H9 (cell line): ENCODE results near the gene DDC. TPM values are rescaled to one million over a fixed set of nuclear protein-coding genes. Genes with fewer than 3 reads are reported as not detected.

Source experiments
- DNase-seq: peaks from one replicate; pipeline ENCODE4 v3.0.0-alpha.2; 2017
- H2AFZ ChIP-seq: one replicate; pipeline ENCODE4 v1.6.1; 2013; ENCODE audit warnings: mild to moderate bottlenecking, low read length, control low read depth, moderate library complexity
- H2AK5ac ChIP-seq: 2 replicates; pipeline ENCODE4 v1.6.1; 2013; ENCODE audit warnings: low read length, control low read depth, mixed read lengths; ENCODE audit not compliant: insufficient read length
- H2BK120ac ChIP-seq: one replicate; pipeline ENCODE4 v1.6.1; 2013; ENCODE audit warnings: low read depth, mild to moderate bottlenecking, low read length, control low read depth, inconsistent platforms; ENCODE audit not compliant: poor library complexity, severe bottlenecking
- H2BK12ac ChIP-seq: 2 replicates; pipeline ENCODE4 v1.6.1; 2013; ENCODE audit warnings: low read length, control low read depth, mixed read lengths, low read depth; ENCODE audit not compliant: insufficient read length
- H2BK15ac ChIP-seq: 2 replicates; pipeline ENCODE4 v1.6.1; 2013; ENCODE audit warnings: low read depth, low read length, control low read depth
- H2BK20ac ChIP-seq: one replicate; pipeline ENCODE4 v1.6.1; 2013; ENCODE audit warnings: low read depth, mild to moderate bottlenecking, low read length, control low read depth, inconsistent platforms; ENCODE audit not compliant: poor library complexity, severe bottlenecking
- H2BK5ac ChIP-seq: 2 replicates; pipeline ENCODE4 v1.6.1; 2013; ENCODE audit warnings: low read length, control low read depth, mixed read lengths; ENCODE audit not compliant: insufficient read length
- H3K14ac ChIP-seq: 2 replicates; pipeline ENCODE4 v1.6.1; 2013; ENCODE audit warnings: low read length, control low read depth; ENCODE audit not compliant: insufficient read depth
- H3K18ac ChIP-seq: 2 replicates; pipeline ENCODE4 v1.6.1; 2013; ENCODE audit warnings: low read depth, mild to moderate bottlenecking, mixed read lengths, low read length, control low read depth; ENCODE audit not compliant: insufficient read length
- H3K23ac ChIP-seq: 2 replicates; pipeline ENCODE4 v1.6.1; 2013; ENCODE audit warnings: low read length, control low read depth, mixed read lengths, low read depth; ENCODE audit not compliant: insufficient read length
- H3K23me2 ChIP-seq: 2 replicates; pipeline ENCODE4 v1.6.1; 2013; ENCODE audit warnings: low read depth, mild to moderate bottlenecking, mixed read lengths, low read length, control low read depth; ENCODE audit not compliant: insufficient read length, poor library complexity, severe bottlenecking
- H3K27ac ChIP-seq: 2 replicates; pipeline ENCODE4 v1.5.1; 2013; ENCODE audit warnings: low read length, control low read depth, mixed read lengths, low read depth; ENCODE audit not compliant: insufficient read length
- H3K27me3 ChIP-seq: 2 replicates; pipeline ENCODE4 v1.6.1; 2013; ENCODE audit warnings: low read length, control low read depth, inconsistent platforms; ENCODE audit not compliant: insufficient read depth
- H3K4ac ChIP-seq: 2 replicates; pipeline ENCODE4 v1.6.1; 2013; ENCODE audit warnings: low read depth, mild to moderate bottlenecking, control low read depth, inconsistent platforms, low read length, moderate library complexity
- H3K4me1 ChIP-seq: 2 replicates; pipeline ENCODE4 v1.6.1; 2013; ENCODE audit warnings: low read length, control low read depth, inconsistent platforms; ENCODE audit not compliant: insufficient read depth
- H3K4me2 ChIP-seq: 2 replicates; pipeline ENCODE4 v1.6.1; 2013; ENCODE audit warnings: low read length, control low read depth, mixed read lengths; ENCODE audit not compliant: insufficient read length, insufficient read depth
- H3K56ac ChIP-seq: 2 replicates; pipeline ENCODE4 v1.6.1; 2013; ENCODE audit warnings: low read depth, mild to moderate bottlenecking, mixed read lengths, low read length, control low read depth; ENCODE audit not compliant: insufficient read length
- H3K79me1 ChIP-seq: 2 replicates; pipeline ENCODE4 v1.6.1; 2013; ENCODE audit warnings: low read depth, mild to moderate bottlenecking, moderate library complexity, low read length, control low read depth, inconsistent platforms; ENCODE audit not compliant: insufficient read depth, poor library complexity, severe bottlenecking
- H3K79me2 ChIP-seq: 2 replicates; pipeline ENCODE4 v1.6.1; 2013; ENCODE audit warnings: low read length, control low read depth, inconsistent platforms; ENCODE audit not compliant: insufficient read depth
- H3K9ac ChIP-seq: 2 replicates; pipeline ENCODE4 v1.6.1; 2013; ENCODE audit warnings: low read length, control low read depth, mixed read lengths; ENCODE audit not compliant: insufficient read length; ENCODE audit errors: extremely low read depth
- H3K9me3 ChIP-seq: one replicate; pipeline ENCODE4 v1.6.1; 2013; ENCODE audit warnings: low read depth, low read length, inconsistent platforms; ENCODE audit not compliant: control insufficient read depth
- H3T11ph ChIP-seq: one replicate; pipeline ENCODE4 v1.6.1; 2013; ENCODE audit warnings: mild to moderate bottlenecking, low read length, control low read depth, inconsistent platforms
- H4K20me1 ChIP-seq: one replicate; pipeline ENCODE4 v1.6.1; 2013; ENCODE audit not compliant: control insufficient read depth, insufficient read length, insufficient read depth
- H4K5ac ChIP-seq: 2 replicates; pipeline ENCODE4 v1.6.1; 2013; ENCODE audit warnings: low read depth, mild to moderate bottlenecking, mixed read lengths, low read length, control low read depth; ENCODE audit not compliant: insufficient read length
- H4K8ac ChIP-seq: replicated peaks from 2 replicates; pipeline ENCODE4 v1.6.1; 2013; ENCODE audit warnings: low read length, control low read depth, mixed read lengths, low read depth; ENCODE audit not compliant: insufficient read length
- H4K91ac ChIP-seq: 2 replicates; pipeline ENCODE4 v1.6.1; 2013; ENCODE audit warnings: low read depth, mild to moderate bottlenecking, moderate library complexity, mixed read lengths, low read length, control low read depth; ENCODE audit not compliant: insufficient read length
- H3K27ac Mint-ChIP-seq, 3 experiments: 2 replicates in 2 of 3; 3 replicates in 1 of 3; pipeline ENCODE4 v1.8.0; 2020 to 2021; ENCODE audit warnings: mixed read lengths in 3 of 3, mild to moderate bottlenecking in 1 of 3, moderate library complexity in 1 of 3
- H3K27me3 Mint-ChIP-seq: 2 replicates; pipeline ENCODE4 v1.8.0; 2021; ENCODE audit warnings: low read depth, mild to moderate bottlenecking, moderate library complexity, mixed read lengths
- H3K36me3 Mint-ChIP-seq, 3 experiments: 2 replicates in 2 of 3; 3 replicates in 1 of 3; pipeline ENCODE4 v1.8.0; 2020 to 2021; ENCODE audit warnings: low read depth in 3 of 3, mixed read lengths in 3 of 3; ENCODE audit not compliant: insufficient read depth in 1 of 3
- H3K4me1 Mint-ChIP-seq, 2 experiments: 2 replicates each; pipeline ENCODE4 v1.8.0; 2020; ENCODE audit warnings: mixed read lengths in 2 of 2
- H3K4me3 Mint-ChIP-seq, 2 experiments: 2 replicates in 1 of 2; 3 replicates in 1 of 2; pipeline ENCODE4 v1.8.0; 2020 to 2021; ENCODE audit warnings: mild to moderate bottlenecking in 2 of 2, mixed read lengths in 2 of 2, moderate library complexity in 1 of 2
- H3K9me3 Mint-ChIP-seq, 2 experiments: 2 replicates in 1 of 2; 3 replicates in 1 of 2; pipeline ENCODE4 v1.8.0; 2020; ENCODE audit warnings: mild to moderate bottlenecking in 2 of 2, mixed read lengths in 2 of 2, moderate library complexity in 1 of 2
- WGBS: extraction: QIAGEN DNeasy Blood & Tissue Kit; methylation state at CpG from one replicate; pipeline ENCODE4 v1.1.7; 2013; ENCODE audit warnings: missing lambda C conversion rate, low lambda C conversion rate, mixed read lengths; ENCODE audit not compliant: insufficient read length; ENCODE audit errors: extremely low coverage; 5-methylcytosine and 5-hydroxymethylcytosine counted together
- total RNA-seq: library from RNA; stranded (reverse); gene quantifications from 2 replicates; pipeline ENCODE4 v1.2.1, GENCODE V29; 2021
- TF ChIP-seq, protein P1 (sequence below): fragments of 200-600 bp; sonication (generic); conservative IDR thresholded peaks from 3 replicates; pipeline ENCODE4 v1.8.0; 2021; ENCODE audit warnings: antibody characterized with exemption, mild to moderate bottlenecking

Gene DDC
- total RNA-seq, 1 experiment from 2014 or later: not detected

GRCh38 chr7:50473531-50473930 is 91.7 kb downstream of the DDC start:
- Histone ChIP-seq H3K27ac (no peak overlapping the region), H3K23me2 (no peaks in the 10 kb centered on the region), H3K79me2 (no peaks in the 10 kb centered on the region), H2BK5ac (no peak overlapping the region), H3K18ac (no peak overlapping the region), H3K23ac (no peak overlapping the region), H4K20me1 (no peaks in the 10 kb centered on the region), H4K91ac (no peak overlapping the region), H3K9ac (no peak overlapping the region), H4K5ac (no peak overlapping the region), H2BK120ac (no peak overlapping the region), H2AK5ac (no peak overlapping the region), H3K9me3 (no peaks in the 10 kb centered on the region), H3K14ac (no peak overlapping the region), H3K79me1 (no peaks in the 10 kb centered on the region), H3K56ac (no peak overlapping the region), H2BK15ac (no peak overlapping the region), H4K8ac (no peak overlapping the region), H2AFZ (no peak overlapping the region), H2BK20ac (no peak overlapping the region), H3K4me2 (no peak overlapping the region), H3T11ph (no peak overlapping the region), H3K4me1 (no peaks in the 10 kb centered on the region), H3K27me3 (no peaks in the 10 kb centered on the region), H3K4ac (no peak overlapping the region), H2BK12ac (no peak overlapping the region)
- Mint-ChIP-seq H3K27me3 (peaks cover 4% of the 10 kb centered on the region), H3K4me1 (peaks cover 9 to 11% of the 10 kb centered on the region in 2 experiments), H3K9me3 (no peaks in the 10 kb centered on the region), H3K36me3 (no peaks in the 10 kb centered on the region), H3K4me3 (no peak overlapping the region), H3K27ac (peak overlapping the region in 1 of 3 experiments; percentile 53; a peak in 1 of 7 replicates)
- DNase-seq: no peak
- no CpG with 5 or more reads among the region's 4 CpGs for WGBS
- TF ChIP-seq, protein P1, sequence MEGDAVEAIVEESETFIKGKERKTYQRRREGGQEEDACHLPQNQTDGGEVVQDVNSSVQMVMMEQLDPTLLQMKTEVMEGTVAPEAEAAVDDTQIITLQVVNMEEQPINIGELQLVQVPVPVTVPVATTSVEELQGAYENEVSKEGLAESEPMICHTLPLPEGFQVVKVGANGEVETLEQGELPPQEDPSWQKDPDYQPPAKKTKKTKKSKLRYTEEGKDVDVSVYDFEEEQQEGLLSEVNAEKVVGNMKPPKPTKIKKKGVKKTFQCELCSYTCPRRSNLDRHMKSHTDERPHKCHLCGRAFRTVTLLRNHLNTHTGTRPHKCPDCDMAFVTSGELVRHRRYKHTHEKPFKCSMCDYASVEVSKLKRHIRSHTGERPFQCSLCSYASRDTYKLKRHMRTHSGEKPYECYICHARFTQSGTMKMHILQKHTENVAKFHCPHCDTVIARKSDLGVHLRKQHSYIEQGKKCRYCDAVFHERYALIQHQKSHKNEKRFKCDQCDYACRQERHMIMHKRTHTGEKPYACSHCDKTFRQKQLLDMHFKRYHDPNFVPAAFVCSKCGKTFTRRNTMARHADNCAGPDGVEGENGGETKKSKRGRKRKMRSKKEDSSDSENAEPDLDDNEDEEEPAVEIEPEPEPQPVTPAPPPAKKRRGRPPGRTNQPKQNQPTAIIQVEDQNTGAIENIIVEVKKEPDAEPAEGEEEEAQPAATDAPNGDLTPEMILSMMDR: no peak
